ENCODE data around the gene KRTAP10-3. TPM values are rescaled to one million over a fixed set of nuclear protein-coding genes. Genes with fewer than 3 reads are reported as not detected.
A peak's percentile ranks its signal among the peaks of the same experiment; 100 is the strongest.

KRTAP10-3 gene
- total RNA-seq, 1 donor from 2014 or later: not detected

DNA sequence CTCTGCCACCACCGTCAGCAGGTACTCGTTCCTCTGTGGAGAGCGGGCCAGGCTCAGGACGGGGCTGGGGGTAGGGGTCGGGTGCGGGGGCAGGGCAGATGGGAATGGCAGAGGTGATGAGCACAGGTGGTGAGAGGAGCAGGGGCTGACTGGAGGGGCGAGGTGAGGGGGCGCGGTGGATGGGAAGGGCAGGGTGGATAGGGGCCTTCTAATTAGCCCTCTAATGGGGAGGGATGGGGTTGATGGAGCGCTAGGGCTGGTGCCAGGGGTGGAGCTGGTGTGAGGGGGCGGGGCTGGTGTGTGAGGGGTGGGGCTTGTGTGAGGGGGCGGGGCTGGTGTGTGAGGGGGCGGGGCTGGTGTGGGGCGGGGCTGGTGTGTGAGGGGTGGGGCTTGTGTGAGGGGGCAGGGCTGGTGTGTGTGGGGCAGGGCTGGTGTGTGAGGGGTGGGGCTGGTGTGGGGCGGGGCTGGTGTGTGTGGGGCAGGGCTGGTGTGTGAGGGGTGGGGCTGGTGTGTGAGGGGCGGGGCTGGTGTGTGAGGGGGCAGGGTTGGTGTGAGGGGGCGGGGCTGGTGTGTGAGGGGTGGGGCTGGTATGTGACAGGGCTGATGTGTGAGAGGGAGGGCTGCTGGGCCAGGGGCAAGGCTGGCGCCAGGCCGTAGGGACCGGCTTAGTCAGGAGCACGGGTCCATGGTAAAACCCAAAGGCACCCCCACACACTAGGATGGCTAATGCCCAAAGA is 24.5 kb downstream of the KRTAP10-3 start:
- Histone ChIP-seq H3K36me3 (ENCODE audit: control insufficient read depth, insufficient read depth, low read length) (no peaks in the 10 kb centered on the region), H3K4me3 (ENCODE audit: low read depth, low read length) (no peak overlapping the region), H3K27me3 (ENCODE audit: control insufficient read depth, insufficient read depth, low read length) (no peaks in the 10 kb centered on the region)
- FAIRE-seq: no peak
- TF ChIP-seq, protein P1, sequence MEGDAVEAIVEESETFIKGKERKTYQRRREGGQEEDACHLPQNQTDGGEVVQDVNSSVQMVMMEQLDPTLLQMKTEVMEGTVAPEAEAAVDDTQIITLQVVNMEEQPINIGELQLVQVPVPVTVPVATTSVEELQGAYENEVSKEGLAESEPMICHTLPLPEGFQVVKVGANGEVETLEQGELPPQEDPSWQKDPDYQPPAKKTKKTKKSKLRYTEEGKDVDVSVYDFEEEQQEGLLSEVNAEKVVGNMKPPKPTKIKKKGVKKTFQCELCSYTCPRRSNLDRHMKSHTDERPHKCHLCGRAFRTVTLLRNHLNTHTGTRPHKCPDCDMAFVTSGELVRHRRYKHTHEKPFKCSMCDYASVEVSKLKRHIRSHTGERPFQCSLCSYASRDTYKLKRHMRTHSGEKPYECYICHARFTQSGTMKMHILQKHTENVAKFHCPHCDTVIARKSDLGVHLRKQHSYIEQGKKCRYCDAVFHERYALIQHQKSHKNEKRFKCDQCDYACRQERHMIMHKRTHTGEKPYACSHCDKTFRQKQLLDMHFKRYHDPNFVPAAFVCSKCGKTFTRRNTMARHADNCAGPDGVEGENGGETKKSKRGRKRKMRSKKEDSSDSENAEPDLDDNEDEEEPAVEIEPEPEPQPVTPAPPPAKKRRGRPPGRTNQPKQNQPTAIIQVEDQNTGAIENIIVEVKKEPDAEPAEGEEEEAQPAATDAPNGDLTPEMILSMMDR (IDR thresholded peaks at IDR 0.05; ENCODE audit: insufficient read depth, low read length, severe bottlenecking): no peak
- no peak for DNase-seq (ENCODE audit: low read depth)

DNA sequence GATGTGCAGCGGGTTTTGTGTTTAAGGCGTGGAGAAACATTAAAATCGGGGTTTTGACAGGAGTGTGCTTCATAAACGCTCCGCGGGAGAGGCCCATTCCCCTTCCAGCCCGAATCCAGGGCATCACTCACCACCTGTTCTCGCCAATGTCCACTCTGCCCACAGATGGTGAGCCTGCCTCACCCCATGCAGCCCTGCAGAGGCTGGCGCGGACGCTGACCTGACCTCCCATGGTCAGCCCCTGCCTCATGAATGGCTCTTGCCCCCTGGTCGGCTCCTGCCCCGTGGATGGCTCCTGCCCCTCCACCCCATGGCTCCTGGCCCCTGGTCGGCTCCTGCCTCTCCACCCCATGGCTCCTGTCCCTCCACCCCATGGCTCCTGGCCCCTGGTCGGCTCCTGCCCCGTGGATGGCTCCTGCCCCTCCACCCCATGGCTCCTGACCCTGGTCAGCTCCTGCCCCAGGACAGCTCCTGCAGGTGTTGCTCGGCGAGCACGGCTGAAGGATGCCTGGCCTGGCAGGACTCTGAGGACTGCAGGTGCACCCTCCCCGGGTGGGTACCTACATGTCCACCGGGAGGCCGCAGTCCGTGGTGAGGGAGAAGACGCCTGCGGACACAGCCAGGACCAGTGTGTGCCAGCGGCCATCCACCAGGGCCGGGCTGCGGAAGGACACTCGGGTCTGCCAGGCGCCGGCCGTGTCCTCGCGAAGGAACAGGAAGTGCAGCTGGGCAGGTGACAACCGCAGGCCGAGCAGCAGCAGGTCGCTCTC is 25.3 kb downstream of the KRTAP10-3 start:
- FAIRE-seq (no peak), DNase-seq (ENCODE audit: low read depth) (no peak)
- Histone ChIP-seq H3K36me3 (ENCODE audit: control insufficient read depth, insufficient read depth, low read length) (no peaks in the 10 kb centered on the region), H3K4me3 (ENCODE audit: low read depth, low read length) (no peak overlapping the region), H3K27me3 (ENCODE audit: control insufficient read depth, insufficient read depth, low read length) (no peaks in the 10 kb centered on the region)
- TF ChIP-seq, protein P1 (IDR thresholded peaks at IDR 0.05; ENCODE audit: insufficient read depth, low read length, severe bottlenecking): no peak

DNA sequence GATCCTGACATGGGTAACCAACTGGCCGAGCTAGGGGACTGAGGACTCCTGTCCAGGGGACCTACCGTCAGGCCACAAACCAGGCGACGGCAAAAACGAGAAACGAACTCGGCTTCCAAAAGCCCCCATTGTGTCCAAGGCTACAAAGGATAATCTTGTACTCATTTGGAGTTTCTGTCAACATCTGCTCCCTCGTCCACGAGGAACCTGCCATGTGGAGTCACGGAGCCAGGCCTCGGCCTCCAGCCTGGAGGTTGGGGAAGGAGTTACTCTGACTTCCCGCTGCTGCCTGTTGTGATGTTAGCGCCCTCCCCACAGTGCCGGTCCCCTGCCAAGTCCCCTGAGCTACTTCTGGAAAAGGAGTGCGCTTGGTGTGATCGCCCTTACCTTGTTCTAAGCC is 25.9 kb downstream of the KRTAP10-3 start:
- Histone ChIP-seq H3K27me3 (ENCODE audit: control insufficient read depth, insufficient read depth, low read length) (no peaks in the 10 kb centered on the region), H3K36me3 (ENCODE audit: control insufficient read depth, insufficient read depth, low read length) (no peaks in the 10 kb centered on the region), H3K4me3 (ENCODE audit: low read depth, low read length) (no peak overlapping the region)
- FAIRE-seq: no peak
- DNase-seq (ENCODE audit: low read depth): no peak
- TF ChIP-seq, protein P1 (IDR thresholded peaks at IDR 0.05; ENCODE audit: insufficient read depth, low read length, severe bottlenecking): no peak

DNA sequence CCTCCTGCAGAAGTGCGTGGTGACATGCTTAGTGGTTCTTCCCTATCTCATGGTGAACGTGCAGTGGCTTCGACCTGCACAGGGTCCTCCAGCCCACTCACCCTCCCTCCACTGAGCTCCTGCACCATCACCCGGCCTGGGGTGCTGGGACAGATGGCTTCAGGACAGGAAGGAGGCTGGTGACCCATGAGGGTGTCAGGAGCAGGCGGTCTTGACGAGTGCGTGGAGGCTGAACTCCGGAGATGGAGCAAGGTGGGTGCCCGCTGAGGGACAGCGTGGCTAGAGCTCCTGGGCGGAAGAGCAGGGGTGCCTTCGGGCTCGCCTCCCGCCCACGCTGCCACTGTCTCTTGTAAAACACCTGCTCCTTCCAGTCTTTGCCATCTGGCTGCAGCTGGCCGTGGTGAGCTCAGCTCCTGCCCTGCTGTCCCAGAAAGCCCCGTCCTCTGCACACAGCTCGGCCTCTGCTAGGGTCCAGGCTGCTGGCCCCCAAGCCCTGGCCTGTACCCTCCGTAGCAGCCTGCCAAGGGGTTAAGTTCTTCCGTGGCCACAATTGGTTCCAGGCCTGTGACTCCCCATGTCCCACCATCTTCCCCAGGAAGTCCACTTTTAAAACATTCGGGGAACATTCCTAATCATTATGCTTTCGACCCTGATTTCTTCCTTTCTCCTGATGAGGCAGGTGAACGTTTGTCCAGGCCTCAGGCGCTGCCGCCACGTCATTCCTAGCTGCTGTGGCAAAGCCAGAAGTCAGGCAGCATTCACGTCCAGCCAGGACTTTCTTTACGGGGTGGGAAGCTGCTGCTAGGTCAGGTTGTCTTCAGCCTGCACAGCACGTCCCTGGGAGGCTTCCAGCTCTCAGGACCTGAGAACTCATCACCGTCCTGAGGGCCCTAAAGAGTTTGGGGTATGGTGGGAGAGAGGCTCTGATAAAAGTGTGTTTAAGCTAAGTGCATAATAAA is 26.7 kb downstream of the KRTAP10-3 start:
- Histone ChIP-seq H3K27me3 (ENCODE audit: control insufficient read depth, insufficient read depth, low read length) (no peaks in the 10 kb centered on the region), H3K36me3 (ENCODE audit: control insufficient read depth, insufficient read depth, low read length) (no peaks in the 10 kb centered on the region), H3K4me3 (ENCODE audit: low read depth, low read length) (no peak overlapping the region)
- DNase-seq (ENCODE audit: low read depth): no peak
- peak; percentile 7 for FAIRE-seq
- TF ChIP-seq, protein P1 (IDR thresholded peaks at IDR 0.05; ENCODE audit: insufficient read depth, low read length, severe bottlenecking): no peak

DNA sequence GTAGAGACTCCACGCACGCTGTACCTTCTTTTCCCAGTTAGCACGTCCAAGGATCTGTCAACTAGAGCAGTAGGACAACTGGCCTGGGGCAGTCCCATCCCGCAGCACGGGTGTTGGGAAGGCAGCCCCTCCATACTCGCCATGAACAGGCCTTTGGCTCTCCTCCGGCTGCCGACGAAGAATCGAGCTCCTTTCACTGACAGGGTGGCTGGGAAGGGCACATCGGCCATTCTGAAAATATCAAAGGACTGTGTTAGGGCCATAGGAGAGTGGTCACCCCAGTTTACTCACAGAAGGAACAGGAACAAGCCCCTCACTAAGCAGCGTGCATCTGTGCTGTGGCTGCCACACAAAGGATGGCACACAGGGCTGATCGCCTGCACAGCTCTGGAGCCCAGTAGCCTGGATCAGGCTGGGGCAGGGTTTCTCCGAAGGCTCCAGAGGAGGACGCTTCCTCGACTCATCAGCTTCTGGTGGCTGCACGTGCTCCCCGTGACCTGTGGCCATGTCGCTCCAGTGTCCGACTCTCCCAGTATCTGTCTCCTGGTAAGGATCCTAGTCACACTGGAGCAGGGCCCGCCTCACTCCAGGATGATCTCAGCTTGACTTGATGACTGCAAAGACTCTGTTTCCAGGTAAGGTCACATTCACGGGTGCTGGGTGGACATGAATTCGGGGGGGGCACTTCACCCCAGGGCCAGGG is 27.5 kb downstream of the KRTAP10-3 start:
- DNase-seq (ENCODE audit: low read depth) (no peak), FAIRE-seq (no peak)
- H3K36me3 ChIP-seq (ENCODE audit: control insufficient read depth, insufficient read depth, low read length): no peaks in the 10 kb centered on the region
- no peaks in the 10 kb centered on the region for H3K27me3 ChIP-seq (ENCODE audit: control insufficient read depth, insufficient read depth, low read length)
- no peak overlapping the region for H3K4me3 ChIP-seq (ENCODE audit: low read depth, low read length)
- TF ChIP-seq, protein P1 (IDR thresholded peaks at IDR 0.05; ENCODE audit: insufficient read depth, low read length, severe bottlenecking): no peak
